WTC11 (cell line): Measurements from ENCODE around the gene SCAMP3. TPM values are rescaled to one million over a fixed set of nuclear protein-coding genes. Genes with fewer than 3 reads are reported as not detected.
A peak's percentile ranks its signal among the peaks of the same experiment; 100 is the strongest.

Experiments used
- ATAC-seq: fragments of 200-7000 bp; cut with Tn5 transposase; 2 replicates; pipeline ENCODE4 v1.10.0; 2021; ENCODE audit warnings: mild to moderate bottlenecking, moderate library complexity
- CTCF ChIA-PET: fragments of 300-600 bp; sonication (Branson Sonifier 250); formaldehyde crosslinking; loops from one replicate; lab custom pipeline; 2021; ENCODE audit warnings: antibody characterized with exemption; lab: Charles Lee
- POLR2A ChIA-PET: fragments of 350-600 bp; sonication (Branson Sonifier 250); formaldehyde crosslinking; loops from one replicate; lab custom pipeline; 2021; ENCODE audit warnings: antibody characterized with exemption; lab: Charles Lee
- DNase-seq: peaks from one replicate; pipeline ENCODE4 v3.0.0; 2021; ENCODE audit warnings: low spot score
- H3K27ac Mint-ChIP-seq: 2 replicates; pipeline ENCODE4 v1.8.0; 2021; ENCODE audit warnings: mixed read lengths
- H3K27me3 Mint-ChIP-seq: 2 replicates; pipeline ENCODE4 v1.8.0; 2021; ENCODE audit warnings: low read depth, mild to moderate bottlenecking, moderate library complexity, mixed read lengths
- H3K36me3 Mint-ChIP-seq: 2 replicates; pipeline ENCODE4 v1.8.0; 2021; ENCODE audit warnings: mixed read lengths
- H3K4me1 Mint-ChIP-seq: 2 replicates; pipeline ENCODE4 v1.8.0; 2022; ENCODE audit warnings: mixed read lengths
- H3K4me3 Mint-ChIP-seq: 2 replicates; pipeline ENCODE4 v1.8.0; 2021; ENCODE audit warnings: mild to moderate bottlenecking, moderate library complexity, mixed read lengths
- H3K9me3 Mint-ChIP-seq: 2 replicates; pipeline ENCODE4 v1.8.0; 2021; ENCODE audit warnings: mixed read lengths
- ELF4 ChIP-seq: sonication (generic); formaldehyde crosslinking; IDR thresholded peaks from 2 replicates; pipeline ENCODE4 v1.8.1; 2022; ENCODE audit warnings: low read depth, mild to moderate bottlenecking, moderate library complexity, missing genetic modification reagents
- ESRRA ChIP-seq: sonication (generic); formaldehyde crosslinking; IDR thresholded peaks from 2 replicates; pipeline ENCODE4 v1.8.1; 2022; ENCODE audit warnings: mild to moderate bottlenecking, missing genetic modification reagents, borderline replicate concordance
- FOXK1 ChIP-seq: sonication (generic); formaldehyde crosslinking; IDR thresholded peaks from 2 replicates; pipeline ENCODE4 v1.8.0; 2022; ENCODE audit warnings: mild to moderate bottlenecking, moderate library complexity, missing genetic modification reagents
- GABPB1 ChIP-seq: sonication (generic); formaldehyde crosslinking; IDR thresholded peaks from 2 replicates; pipeline ENCODE4 v1.8.1; 2023; ENCODE audit warnings: mild to moderate bottlenecking, missing genetic modification reagents
- JUN ChIP-seq: sonication (generic); formaldehyde crosslinking; IDR thresholded peaks from 2 replicates; pipeline ENCODE4 v1.8.0; 2023; ENCODE audit warnings: mild to moderate bottlenecking, missing genetic modification reagents
- PRDM15 ChIP-seq: sonication (generic); formaldehyde crosslinking; IDR thresholded peaks from 2 replicates; pipeline ENCODE4 v1.8.0; 2022; ENCODE audit warnings: missing genetic modification reagents
- PRRX2 ChIP-seq: fragments of 250-450 bp; sonication (Bioruptor Pico); IDR thresholded peaks from 2 replicates; pipeline ENCODE4 v1.8.0; 2021; ENCODE audit warnings: mild to moderate bottlenecking
- RORB ChIP-seq: fragments of 250-450 bp; sonication (Bioruptor Pico); IDR thresholded peaks from 2 replicates; pipeline ENCODE4 v1.9.0; 2021; ENCODE audit warnings: mild to moderate bottlenecking
- SMAD3 ChIP-seq: sonication (generic); formaldehyde crosslinking; IDR thresholded peaks from 2 replicates; pipeline ENCODE4 v1.8.0; 2022; ENCODE audit warnings: missing genetic modification reagents, mild to moderate bottlenecking, borderline replicate concordance
- TEAD4 ChIP-seq: sonication (generic); formaldehyde crosslinking; IDR thresholded peaks from 2 replicates; pipeline ENCODE4 v1.8.0; 2022; ENCODE audit warnings: mild to moderate bottlenecking, missing genetic modification reagents
- TP53 ChIP-seq: sonication (generic); formaldehyde crosslinking; IDR thresholded peaks from 2 replicates; pipeline ENCODE4 v1.8.1; 2023; ENCODE audit warnings: mild to moderate bottlenecking, missing genetic modification reagents
- USF1 ChIP-seq: sonication (generic); formaldehyde crosslinking; IDR thresholded peaks from 2 replicates; pipeline ENCODE4 v1.8.0; 2022; ENCODE audit warnings: mild to moderate bottlenecking, missing genetic modification reagents
- ZBTB21 ChIP-seq: sonication (generic); formaldehyde crosslinking; IDR thresholded peaks from 2 replicates; pipeline ENCODE4 v1.8.1; 2023; ENCODE audit warnings: mild to moderate bottlenecking, missing genetic modification reagents, borderline replicate concordance
- ZBTB43 ChIP-seq: sonication (generic); formaldehyde crosslinking; IDR thresholded peaks from 2 replicates; pipeline ENCODE4 v1.8.1; 2023; ENCODE audit warnings: mild to moderate bottlenecking, missing genetic modification reagents
- ZMAT4 ChIP-seq: fragments of 250-450 bp; sonication (Bioruptor Pico); IDR thresholded peaks from 2 replicates; pipeline ENCODE4 v1.9.0; 2021; ENCODE audit warnings: mild to moderate bottlenecking
- ZNF281 ChIP-seq: sonication (generic); formaldehyde crosslinking; IDR thresholded peaks from 2 replicates; pipeline ENCODE4 v1.8.0; 2023; ENCODE audit warnings: mild to moderate bottlenecking, missing genetic modification reagents
- ZNF423 ChIP-seq: fragments of 250-450 bp; sonication (Bioruptor Pico); IDR thresholded peaks from 2 replicates; pipeline ENCODE4 v2.1.2; 2022; ENCODE audit warnings: mild to moderate bottlenecking, moderate library complexity
- ZNF425 ChIP-seq: fragments of 250-450 bp; sonication (Bioruptor Pico); conservative IDR thresholded peaks from 2 replicates; pipeline ENCODE4 v1.9.0; 2021; ENCODE audit warnings: mild to moderate bottlenecking
- ZSCAN18 ChIP-seq: fragments of 250-450 bp; sonication (Bioruptor Pico); IDR thresholded peaks from 2 replicates; pipeline ENCODE4 v2.1.2; 2022; ENCODE audit warnings: mild to moderate bottlenecking, moderate library complexity
- total RNA-seq: library from RNA; stranded (reverse); gene quantifications from 3 replicates; pipeline ENCODE4 v1.2.3, GENCODE V29; 2021

The SCAMP3 gene
- total RNA-seq, 1 experiment from 2014 or later: 58.8 TPM

GRCh38 chr1:155308493-155309422, 46.6 kb upstream of the SCAMP3 start, which contains the start of gene FDPS (continued):
- no peak for TF ChIP-seq GABPB1
- TF ChIP-seq TP53: no peak
- no peak for TF ChIP-seq ZMAT4 (CRISPR knock-in tag)
- peak; percentile 65; the same call in 1 of the 2 replicates for TF ChIP-seq JUN (CRISPR knock-in tag)
- peak; percentile 52; the same call in 1 of the 2 replicates for TF ChIP-seq SMAD3 (CRISPR knock-in tag)
- TF ChIP-seq PRRX2 (CRISPR knock-in tag): no peak
- no peak for TF ChIP-seq ESRRA (CRISPR knock-in tag)
- TF ChIP-seq RORB (CRISPR knock-in tag): no peak
- TF ChIP-seq ZNF281 (CRISPR knock-in tag): no peak
- TF ChIP-seq ELF4 (CRISPR knock-in tag): no peak
- TF ChIP-seq ZSCAN18 (CRISPR knock-in tag): no peak
- TF ChIP-seq ZBTB43: 0 out of 2 replicates have a peak, but pooled peaks have one; percentile 38
- TF ChIP-seq USF1 (CRISPR knock-in tag): peak; percentile 85
- peak; percentile 85 for TF ChIP-seq FOXK1 (CRISPR knock-in tag)
- TF ChIP-seq ZNF423 (CRISPR knock-in tag): no peak

GRCh38 chr1:155307247-155307740, 45.1 kb upstream of the SCAMP3 start:
- POLR2A ChIA-PET: interaction anchor here (0.9 to 1.0 kb wide), 2 partner anchors 34 to 111 kb away, joined by 3 read pairs; partner anchors contain the start of gene CLK2
- TF ChIP-seq GABPB1: 0 out of 2 replicates have a peak, but pooled peaks have one; percentile 18
- no peak for TF ChIP-seq ZBTB21 (CRISPR knock-in tag)
- TF ChIP-seq ZNF425 (CRISPR knock-in tag): no peak
- no peak for TF ChIP-seq PRDM15 (CRISPR knock-in tag)
- TF ChIP-seq TEAD4 (CRISPR knock-in tag): no peak

More at GRCh38 chr1:155307247-155307740, 45.1 kb upstream of the SCAMP3 start:
- Mint-ChIP-seq H3K36me3 (peaks cover 23% of the 10 kb centered on the region), H3K4me1 (peaks cover 22% of the 10 kb centered on the region), H3K4me3 (peak overlapping the region; percentile 97), H3K27ac (peak overlapping the region; percentile 99), H3K9me3 (no peaks in the 10 kb centered on the region), H3K27me3 (no peaks in the 10 kb centered on the region)
- no peak for DNase-seq
- CTCF ChIA-PET: interaction anchor here (0.7 to 3.9 kb wide), 12 partner anchors 11 to 135 kb away, joined by 3 to 49 read pairs (median 6); partner anchors contain the start of genes CLK2, HCN3, KRTCAP2 and RUSC1
- no peak for ATAC-seq
